Measurements from ENCODE around the gene ALAS1.

GRCh38 chr3:52150357-52150756 lies 47.6 kb upstream of the ALAS1 start:
- no peak for TF ChIP-seq CTCF (IDR thresholded peaks at IDR 0.05 in 4 of 5, conservative IDR thresholded peaks at IDR 0.05 in 1 of 5)
- TF ChIP-seq POLR2A (IDR thresholded peaks at IDR 0.05) = no peak

All from gastrocnemius medialis (tissue), 4 donors.